CMK (cell line): Measurements from ENCODE around the gene TSHZ1.

Experiments used
- DNase-seq: peaks from one replicate; pipeline ENCODE4 v3.0.0-alpha.2; 2010; ENCODE audit warnings: low read depth

TSHZ1 gene

GRCh38 chr18:75208836-75209128, 1.8 kb upstream of the TSHZ1 start:
- no peak for DNase-seq

DNA sequence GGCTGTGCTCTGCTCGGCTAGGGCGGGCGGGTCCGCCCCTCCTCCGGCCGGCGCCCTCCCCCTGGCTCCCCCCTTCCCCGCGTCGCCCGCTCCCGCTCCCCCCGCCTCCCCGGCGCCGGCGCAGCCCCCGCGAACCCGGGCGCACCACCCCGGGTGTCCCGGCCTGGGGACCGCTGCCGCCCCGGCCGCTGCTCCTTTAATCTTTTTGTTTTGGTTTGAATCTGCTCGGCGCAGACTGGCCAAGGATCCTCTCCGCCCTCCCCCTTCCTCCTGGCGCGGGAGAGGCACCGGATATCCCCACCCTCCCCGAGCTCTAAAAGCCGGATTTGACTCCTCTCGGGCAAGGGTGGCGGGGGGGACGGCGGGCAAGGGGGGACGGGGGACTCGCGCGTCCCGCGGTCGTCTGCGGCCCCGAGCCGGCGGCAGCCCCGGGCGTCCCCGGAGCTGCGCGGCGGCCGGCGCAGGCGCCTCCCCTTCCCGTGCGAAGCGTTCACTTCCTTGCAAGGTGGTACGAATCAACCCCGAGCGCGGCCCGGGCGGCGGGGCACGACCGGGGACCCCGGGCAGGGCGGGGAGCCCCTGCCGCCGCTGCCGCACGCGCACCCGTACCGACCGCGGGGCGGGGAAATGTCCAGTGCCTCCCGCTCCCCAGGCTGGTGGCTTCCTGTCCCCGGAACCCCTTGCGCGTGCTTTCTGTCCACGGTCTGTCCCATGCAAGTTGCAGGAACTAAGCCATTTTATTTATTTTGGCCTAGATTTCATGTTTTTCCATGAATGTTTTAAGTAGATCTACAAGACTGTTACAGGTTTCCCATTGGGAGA, 1.3 kb upstream of the TSHZ1 start, which contains the start of gene PTGR3:
PTGR3 (minus strand) TSS at position 11 of the 822 bp plus-strand sequence. CDS start 81 bp downstream, outside the sequence.
- no peak for DNase-seq

GRCh38 chr18:75209951-75210258, 692 bp upstream of the TSHZ1 start:
- DNase-seq = no peak

GRCh38 chr18:75211002-75211621, 515 bp downstream of the TSHZ1 start:
- DNase-seq = no peak

GRCh38 chr18:75211626-75211952, 992 bp downstream of the TSHZ1 start:
- no peak for DNase-seq

DNA sequence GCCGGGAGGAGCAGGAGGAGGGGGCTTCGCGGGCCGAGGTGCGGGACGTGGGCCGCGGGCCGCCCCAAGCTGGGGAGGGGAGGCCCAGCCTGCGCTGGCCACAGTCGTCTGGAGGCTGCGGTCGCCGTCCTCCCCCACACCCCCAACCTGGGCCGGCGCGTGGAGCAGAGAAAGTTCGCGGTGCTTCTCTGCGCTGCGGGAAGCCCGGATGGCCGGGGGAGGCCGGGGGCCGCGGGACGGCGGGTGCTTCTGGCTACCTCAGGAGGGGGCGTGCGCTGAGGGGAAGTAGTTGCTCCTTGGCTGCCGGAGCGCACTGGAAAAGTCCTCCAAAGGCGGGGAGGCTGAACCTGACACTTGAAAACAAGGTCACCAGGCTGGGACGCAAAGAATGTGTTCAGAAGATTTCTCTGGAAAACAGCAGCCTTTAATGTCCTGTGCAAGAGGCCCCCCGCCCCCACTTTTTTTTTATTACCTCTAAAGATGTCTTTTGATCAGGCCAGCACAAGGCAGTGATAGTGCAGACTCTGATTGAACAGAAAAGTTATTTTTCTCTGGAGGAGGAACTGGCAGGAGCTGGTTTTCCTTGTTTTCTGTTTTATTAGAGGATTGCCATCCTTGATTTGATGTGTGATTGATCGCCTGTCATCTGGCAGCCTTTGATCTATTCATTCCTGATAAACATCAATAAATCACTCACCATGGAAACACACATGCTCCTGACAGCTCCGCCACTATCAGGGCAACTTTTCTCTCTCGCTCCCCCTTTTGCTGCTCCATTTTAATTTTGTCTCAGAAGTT, 1.6 kb downstream of the TSHZ1 start:
- no peak for DNase-seq

- DNase-seq = no peak
These were observed 2.1 kb downstream of the TSHZ1 start for GRCh38 chr18:75212751-75213090.

- no peak for DNase-seq
These were observed 3.2 kb downstream of the TSHZ1 start for GRCh38 chr18:75213611-75214331.

- DNase-seq = no peak
These were observed 3.7 kb downstream of the TSHZ1 start for GRCh38 chr18:75214332-75214690.

- no peak for DNase-seq
These were observed 4.3 kb downstream of the TSHZ1 start for GRCh38 chr18:75214766-75215510.

GRCh38 chr18:75215663-75216062, 5.1 kb downstream of the TSHZ1 start:
- DNase-seq = no peak

DNA sequence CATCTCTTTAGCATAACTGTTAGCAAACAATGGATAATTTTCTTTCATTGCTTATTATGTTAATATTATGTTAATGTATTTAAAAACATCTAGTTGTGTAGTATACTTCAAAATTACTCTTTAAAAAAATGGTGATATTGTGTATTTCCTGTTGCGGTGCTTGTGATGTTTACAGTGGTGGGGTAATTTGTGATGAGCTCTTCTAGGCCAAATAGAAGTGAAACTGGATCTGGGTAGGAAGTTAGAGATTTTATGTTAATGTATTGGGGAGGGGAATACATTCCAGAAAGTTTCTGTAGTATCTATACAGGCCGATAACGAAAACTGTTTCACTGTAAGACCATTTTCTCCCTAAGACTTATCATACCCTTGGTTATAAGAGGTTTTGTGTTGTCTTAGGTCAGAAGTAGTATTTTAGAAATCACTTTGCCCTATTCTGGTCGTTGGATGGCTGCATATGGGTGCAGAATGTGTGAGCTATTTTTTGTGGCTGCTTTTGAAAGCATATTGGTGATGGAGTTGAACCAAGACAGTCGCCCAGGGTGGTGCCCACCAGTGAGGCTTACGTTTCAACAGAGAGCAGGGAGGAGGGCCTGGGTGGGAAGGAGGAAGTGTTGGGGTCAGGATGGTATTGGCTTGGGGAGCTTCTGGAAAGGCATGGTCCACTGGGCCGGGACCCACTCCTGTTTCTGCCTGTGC, 5.8 kb downstream of the TSHZ1 start:
- DNase-seq = no peak

- no peak for DNase-seq
These were observed 6.5 kb downstream of the TSHZ1 start for GRCh38 chr18:75216911-75217689.

GRCh38 chr18:75218065-75218923, 7.7 kb downstream of the TSHZ1 start:
- no peak for DNase-seq

- no peak for DNase-seq
These were observed 9.3 kb downstream of the TSHZ1 start for GRCh38 chr18:75219745-75220375.

GRCh38 chr18:75220551-75221355, 10.2 kb downstream of the TSHZ1 start:
- DNase-seq = no peak

DNA sequence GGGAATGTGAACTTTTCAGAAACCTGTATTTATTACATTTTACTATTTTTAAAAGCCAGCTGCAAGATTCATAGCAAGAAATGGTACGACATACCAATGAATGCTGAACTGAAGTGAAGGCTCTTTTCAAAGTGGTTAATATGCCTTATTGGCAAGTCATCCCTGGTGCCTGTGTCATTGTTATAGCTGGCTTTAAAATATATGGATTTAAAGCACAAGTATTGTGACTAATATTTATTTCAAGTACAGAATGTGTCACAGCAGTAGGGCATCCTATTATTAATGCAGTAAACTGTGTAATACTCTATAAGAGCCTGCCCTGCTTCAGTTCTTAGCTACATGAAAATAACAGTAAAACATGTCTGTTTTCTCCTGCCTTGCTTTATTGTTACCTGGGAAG, 10.8 kb downstream of the TSHZ1 start:
- no peak for DNase-seq

GRCh38 chr18:75221897-75222296, 11.3 kb downstream of the TSHZ1 start:
- no peak for DNase-seq
